ENCODE results near the gene ALPK3. TPM values are rescaled to one million over a fixed set of nuclear protein-coding genes. Genes with fewer than 3 reads are reported as not detected.

Gene ALPK3
- polyA plus RNA-seq, 1 experiment = 0.06 TPM

- H3K4me3 ChIP-seq (ENCODE audit: low read depth, low read length) = no peak overlapping the region
- POLR2A ChIA-PET = no interaction called here
- DNase-seq (ENCODE audit: low read depth) = no peak
- CTCF ChIA-PET = interaction anchor here (2.2 kb wide), 1 partner anchor 9 kb away, joined by 12 read pairs; no protein-coding TSS in a partner anchor
- H3K27me3 ChIP-seq (ENCODE audit: control insufficient read depth, insufficient read depth, low read length) = no peaks in the 10 kb centered on the region
- H3K36me3 ChIP-seq (ENCODE audit: control insufficient read depth, insufficient read depth, low read length) = no peaks in the 10 kb centered on the region
- no peak for TF ChIP-seq CTCF (IDR thresholded peaks at IDR 0.05; ENCODE audit: insufficient read depth, low read depth, low read length)
Measured at GRCh38 chr15:84919106-84919667, 102.0 kb downstream of the ALPK3 start.

GRCh38 chr15:84921121-84921520 lies 104.0 kb downstream of the ALPK3 start:
- ChIA-PET POLR2A (no interaction called here), CTCF (interaction anchor here (0.7 kb wide), 1 partner anchor 236 kb away, joined by 3 read pairs; no protein-coding TSS in a partner anchor)
- DNase-seq (ENCODE audit: low read depth) = no peak
- Histone ChIP-seq H3K36me3 (ENCODE audit: control insufficient read depth, insufficient read depth, low read length) (no peaks in the 10 kb centered on the region), H3K27me3 (ENCODE audit: control insufficient read depth, insufficient read depth, low read length) (no peaks in the 10 kb centered on the region), H3K4me3 (ENCODE audit: low read depth, low read length) (no peak overlapping the region)
- TF ChIP-seq CTCF (IDR thresholded peaks at IDR 0.05; ENCODE audit: insufficient read depth, low read depth, low read length) = no peak

- H3K4me3 ChIP-seq (ENCODE audit: low read depth, low read length) = no peak overlapping the region
- ChIA-PET POLR2A (no interaction called here), CTCF (interaction anchor here (0.5 to 1.4 kb wide), 2 partner anchors 122 to 618 kb away, joined by 3 read pairs; no protein-coding TSS in a partner anchor)
- DNase-seq (ENCODE audit: low read depth) = no peak
- no peaks in the 10 kb centered on the region for H3K36me3 ChIP-seq (ENCODE audit: control insufficient read depth, insufficient read depth, low read length)
- no peak for TF ChIP-seq CTCF (IDR thresholded peaks at IDR 0.05; ENCODE audit: insufficient read depth, low read depth, low read length)
- no peaks in the 10 kb centered on the region for H3K27me3 ChIP-seq (ENCODE audit: control insufficient read depth, insufficient read depth, low read length)
Measured at GRCh38 chr15:84922530-84922929, 105.4 kb downstream of the ALPK3 start.

Small RNA genes lying within 50 kb of the gene (small RNA-seq; reads per million reads assigned to genes)
- gene RF00402 (ENCODE audit: insufficient read length, low read depth, low replicate concordance) = not detected

Other genes starting within 250 kb of the ALPK3 start
- 5.9 and 6.3 TPM in 2 replicates for gene ZSCAN2, start 216.3 kb upstream of the ALPK3 start, polyA plus RNA-seq (2011; rRNA removed)
- 19.7 and 21.1 TPM in 2 replicates for gene WDR73, start 163.1 kb upstream of the ALPK3 start, polyA plus RNA-seq (2011; rRNA removed)
- 2.9 and 4.3 TPM in 2 replicates for gene NMB, start 159.2 kb upstream of the ALPK3 start, polyA plus RNA-seq (2011; rRNA removed)
- gene SEC11A, start 101.2 kb upstream of the ALPK3 start, polyA plus RNA-seq (2011; rRNA removed) = 90.7 and 244 TPM in 2 replicates
- 6.9 and 11.0 TPM in 2 replicates for gene ZNF592, start 68.8 kb upstream of the ALPK3 start, polyA plus RNA-seq (2011; rRNA removed)
- 0.05 TPM in 1 of 2 replicates, not detected in the other for gene SLC28A1, start 67.3 kb downstream of the ALPK3 start, polyA plus RNA-seq (2011; rRNA removed)
- 22.5 and 29.5 TPM in 2 replicates for gene PDE8A, start 164.5 kb downstream of the ALPK3 start, polyA plus RNA-seq (2011; rRNA removed)